Measurements from ENCODE around the gene METTL25B. TPM values are rescaled to one million over a fixed set of nuclear protein-coding genes. Genes with fewer than 3 reads are reported as not detected.

METTL25B gene
- total RNA-seq, 2 donors from 2014 or later = 15.2 to 17.9 TPM

DNA sequence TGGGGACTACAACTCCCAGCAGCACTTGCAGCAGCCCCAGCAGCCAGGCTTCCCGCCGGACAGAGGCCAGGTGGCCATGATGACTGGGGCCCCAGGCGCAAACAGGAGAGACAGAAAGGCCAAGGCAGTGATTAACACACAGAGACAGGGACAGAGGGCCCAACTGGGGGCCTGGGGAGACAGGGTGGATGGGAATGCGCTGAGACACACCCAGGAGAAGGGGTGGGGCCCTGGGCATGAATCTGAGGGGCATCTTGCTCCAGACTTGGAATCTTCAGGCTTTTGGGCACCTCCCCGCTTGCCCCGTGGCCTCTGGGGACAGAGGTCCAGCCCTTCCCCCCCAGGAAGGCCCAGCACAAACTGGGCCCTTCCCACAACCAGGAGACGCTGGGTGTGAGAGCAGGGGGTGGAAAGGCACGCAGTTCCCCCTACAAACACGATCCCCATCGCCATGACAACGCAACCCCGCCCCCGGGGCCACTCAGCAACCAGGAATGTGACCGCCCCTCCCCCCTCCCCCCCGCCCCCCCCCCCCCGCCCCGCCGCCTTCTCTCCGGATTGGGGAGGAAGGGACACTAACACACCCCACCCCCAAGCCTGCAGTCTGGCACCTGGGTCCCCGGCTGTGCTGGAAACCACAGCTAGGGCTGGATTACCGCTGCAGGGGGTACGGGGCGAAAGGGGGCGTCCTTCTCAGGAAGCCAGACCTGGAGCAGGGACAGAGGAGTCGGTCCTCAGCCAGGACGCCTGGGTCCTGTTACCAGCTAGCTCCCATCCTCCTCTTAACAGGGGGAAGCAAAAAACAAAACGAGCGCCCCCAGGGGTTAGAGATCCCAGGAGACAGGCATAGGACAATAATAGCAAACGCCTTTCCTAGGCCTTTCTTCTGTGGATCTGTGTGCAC lies 18.7 kb downstream of the METTL25B start:
- Histone ChIP-seq H3K36me3 (peaks cover 17% of the 10 kb centered on the region), H3K9me3 (no peaks in the 10 kb centered on the region), H3K4me1 (ENCODE audit: control insufficient read depth in 1 of 2, low read depth in 2 of 2) (peaks cover 35 to 48% of the 10 kb centered on the region in 2 donors), H3K27ac (peak overlapping the region; percentile 93 to 94), H3K27me3 (replicated peaks; ENCODE audit: insufficient read depth) (no peaks in the 10 kb centered on the region), H3K4me3 (peak overlapping the region; percentile 82)
- TF ChIP-seq, protein P1, sequence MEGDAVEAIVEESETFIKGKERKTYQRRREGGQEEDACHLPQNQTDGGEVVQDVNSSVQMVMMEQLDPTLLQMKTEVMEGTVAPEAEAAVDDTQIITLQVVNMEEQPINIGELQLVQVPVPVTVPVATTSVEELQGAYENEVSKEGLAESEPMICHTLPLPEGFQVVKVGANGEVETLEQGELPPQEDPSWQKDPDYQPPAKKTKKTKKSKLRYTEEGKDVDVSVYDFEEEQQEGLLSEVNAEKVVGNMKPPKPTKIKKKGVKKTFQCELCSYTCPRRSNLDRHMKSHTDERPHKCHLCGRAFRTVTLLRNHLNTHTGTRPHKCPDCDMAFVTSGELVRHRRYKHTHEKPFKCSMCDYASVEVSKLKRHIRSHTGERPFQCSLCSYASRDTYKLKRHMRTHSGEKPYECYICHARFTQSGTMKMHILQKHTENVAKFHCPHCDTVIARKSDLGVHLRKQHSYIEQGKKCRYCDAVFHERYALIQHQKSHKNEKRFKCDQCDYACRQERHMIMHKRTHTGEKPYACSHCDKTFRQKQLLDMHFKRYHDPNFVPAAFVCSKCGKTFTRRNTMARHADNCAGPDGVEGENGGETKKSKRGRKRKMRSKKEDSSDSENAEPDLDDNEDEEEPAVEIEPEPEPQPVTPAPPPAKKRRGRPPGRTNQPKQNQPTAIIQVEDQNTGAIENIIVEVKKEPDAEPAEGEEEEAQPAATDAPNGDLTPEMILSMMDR (IDR thresholded peaks at IDR 0.05) = no peak
- DNase-seq (ENCODE audit: low spot score) (peak; percentile 93), ATAC-seq (ENCODE audit: insufficient number of reproducible peaks, low FRiP score, low read depth) (peak; percentile 27)

DNA sequence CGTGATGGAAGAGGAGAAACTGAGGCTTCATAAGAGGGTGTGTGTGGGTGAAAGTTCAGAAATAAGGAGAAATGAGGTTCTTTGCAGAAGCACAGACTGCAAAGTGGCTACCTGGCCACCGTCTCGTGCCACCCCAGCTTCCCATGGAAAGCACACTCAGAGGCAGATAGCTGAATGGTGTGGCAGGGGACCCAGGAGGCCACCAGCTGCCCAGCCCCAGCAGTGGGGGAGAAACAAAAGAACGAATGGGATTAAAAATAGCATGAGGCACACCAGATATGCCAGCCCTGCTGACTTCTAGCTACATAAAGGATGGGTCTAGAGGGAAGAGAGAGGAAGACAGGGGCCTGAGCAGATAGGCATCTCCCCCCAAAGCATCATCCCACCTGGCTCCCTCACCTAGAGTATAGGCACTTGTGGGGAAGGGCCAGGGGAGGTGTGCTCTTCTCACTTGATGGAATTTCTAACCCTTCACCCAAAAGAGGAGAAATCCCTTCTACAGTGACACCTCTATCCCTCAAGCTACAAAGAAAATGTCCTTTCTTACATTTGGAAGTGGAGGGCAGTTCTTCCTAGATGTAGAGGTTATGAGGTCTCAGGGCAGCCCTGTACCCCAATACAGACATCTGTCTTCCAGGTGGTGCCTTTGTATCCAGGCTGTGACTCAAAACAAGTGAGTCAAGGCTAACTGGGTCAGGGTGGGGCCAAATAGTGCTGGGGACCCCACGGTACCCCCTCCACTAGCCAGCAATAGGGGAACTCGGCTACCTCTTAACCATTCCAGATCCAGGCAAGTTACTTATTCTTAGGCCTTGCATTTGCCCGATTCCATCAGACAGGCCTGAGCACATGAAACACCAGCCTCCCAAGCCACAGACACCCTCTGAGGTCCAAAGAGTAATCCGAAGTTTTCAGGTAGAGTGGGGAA lies 19.7 kb downstream of the METTL25B start:
- Histone ChIP-seq H3K4me3 (peak overlapping the region; percentile 82), H3K4me1 (ENCODE audit: control insufficient read depth in 1 of 2, low read depth in 2 of 2) (peaks cover 40 to 55% of the 10 kb centered on the region in 2 donors), H3K27me3 (replicated peaks; ENCODE audit: insufficient read depth) (no peaks in the 10 kb centered on the region), H3K36me3 (peaks cover 13% of the 10 kb centered on the region), H3K27ac (peak overlapping the region; percentile 85 to 94), H3K9me3 (no peaks in the 10 kb centered on the region)
- ATAC-seq (ENCODE audit: insufficient number of reproducible peaks, low FRiP score, low read depth) (no peak), DNase-seq (ENCODE audit: low spot score) (no peak)
- TF ChIP-seq, protein P1 (IDR thresholded peaks at IDR 0.05) = no peak

DNA sequence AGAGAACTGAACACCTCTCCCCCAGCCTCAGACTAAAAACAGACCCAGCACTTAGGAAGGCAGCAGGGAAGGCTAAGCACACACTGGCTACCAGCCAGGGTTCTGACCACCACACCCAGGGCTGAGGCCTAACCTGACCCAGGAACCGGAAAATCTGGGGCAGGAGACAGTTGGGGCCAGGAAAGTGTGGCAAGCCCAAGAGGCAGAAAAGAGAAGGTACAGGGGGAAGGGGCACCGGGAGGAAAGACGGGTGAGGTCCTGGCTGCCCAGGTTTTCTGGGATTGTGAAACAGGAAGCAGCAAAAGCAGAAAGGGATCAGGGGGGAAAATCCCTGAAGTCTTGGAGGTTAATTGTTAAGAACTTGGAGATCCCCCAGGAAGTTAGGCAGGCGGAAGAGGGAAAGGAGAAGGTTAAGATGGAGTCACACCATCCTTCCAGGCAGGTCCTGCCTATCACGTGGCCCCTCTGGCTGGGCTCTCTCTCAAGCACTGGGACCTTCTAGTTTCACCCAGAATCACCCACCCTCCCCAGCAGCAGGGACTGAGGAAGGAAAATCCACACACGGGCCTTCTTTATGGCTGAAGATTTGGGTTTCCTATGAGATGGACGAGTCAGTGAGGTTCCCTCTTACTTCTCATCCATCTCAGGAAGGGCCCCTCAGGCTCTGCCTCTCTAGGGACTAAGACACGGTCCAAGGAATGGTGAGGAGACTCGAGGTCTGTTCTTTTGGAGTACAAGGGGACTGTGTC lies 20.6 kb downstream of the METTL25B start:
- H3K27me3 ChIP-seq (replicated peaks; ENCODE audit: insufficient read depth) = no peaks in the 10 kb centered on the region
- DNase-seq (ENCODE audit: low spot score) (no peak), ATAC-seq (ENCODE audit: insufficient number of reproducible peaks, low FRiP score, low read depth) (no peak)
- H3K27ac ChIP-seq = peak overlapping the region; percentile 85 to 94
- TF ChIP-seq, protein P1 (IDR thresholded peaks at IDR 0.05) = no peak
- H3K36me3 ChIP-seq = peaks cover 7% of the 10 kb centered on the region
- no peaks in the 10 kb centered on the region for H3K9me3 ChIP-seq
- peak overlapping the region; percentile 82 for H3K4me3 ChIP-seq
- H3K4me1 ChIP-seq (ENCODE audit: control insufficient read depth in 1 of 2, low read depth in 2 of 2) = peaks cover 42 to 59% of the 10 kb centered on the region in 2 donors

DNA sequence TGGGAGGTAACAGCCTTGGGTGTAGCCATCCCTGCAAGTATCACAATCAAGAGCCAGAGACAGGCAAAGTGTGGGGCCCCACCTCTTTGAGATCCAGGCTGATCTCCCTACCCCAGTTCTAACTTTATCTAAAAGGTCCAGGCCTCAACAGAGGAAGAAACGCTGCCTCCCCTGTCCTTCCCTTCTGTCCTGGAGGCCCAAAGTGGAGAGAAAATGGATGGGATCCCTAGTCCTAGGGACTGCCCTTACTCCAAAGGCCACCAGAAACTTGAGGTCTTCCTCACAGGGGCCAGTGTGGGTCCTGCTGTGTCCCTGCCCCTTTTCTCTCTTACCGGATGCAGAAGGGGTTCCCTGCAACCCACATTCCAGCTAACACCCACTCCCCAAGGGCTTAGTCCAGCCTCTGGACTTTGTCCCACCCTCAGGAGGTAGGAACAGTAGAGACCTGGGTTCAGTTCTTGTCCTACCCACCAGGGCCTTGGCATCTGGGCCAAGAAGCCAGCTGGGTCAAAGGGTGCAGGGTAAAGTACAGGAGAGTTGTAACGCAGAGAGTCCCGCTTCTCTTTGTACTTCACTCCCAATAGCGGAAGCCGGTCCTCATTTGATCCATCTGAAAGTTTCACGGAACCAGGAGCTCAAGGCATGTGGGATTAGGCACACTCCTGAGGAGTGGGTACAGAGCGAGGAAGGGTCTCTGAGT lies 21.3 kb downstream of the METTL25B start:
- Histone ChIP-seq H3K9me3 (no peaks in the 10 kb centered on the region), H3K27me3 (replicated peaks; ENCODE audit: insufficient read depth) (no peaks in the 10 kb centered on the region), H3K4me1 (ENCODE audit: control insufficient read depth in 1 of 2, low read depth in 2 of 2) (peaks cover 42 to 59% of the 10 kb centered on the region in 2 donors), H3K4me3 (peak overlapping the region; percentile 82), H3K27ac (peak overlapping the region; percentile 85 to 94), H3K36me3 (peaks cover 7% of the 10 kb centered on the region)
- DNase-seq (ENCODE audit: low spot score) (no peak), ATAC-seq (ENCODE audit: insufficient number of reproducible peaks, low FRiP score, low read depth) (no peak)
- TF ChIP-seq, protein P1 (IDR thresholded peaks at IDR 0.05) = no peak
